ENCODE measurements around the gene PRPSAP1. TPM values are rescaled to one million over a fixed set of nuclear protein-coding genes. Genes with fewer than 3 reads are reported as not detected.

Gene PRPSAP1
- polyA plus RNA-seq, 3 donors: 45.8 to 58.2 (median 51.2) TPM

GRCh38 chr17:76368545-76368944 lies 14.8 kb upstream of the PRPSAP1 start:
- H3K36me3 ChIP-seq (replicated peaks in 1 of 2; ENCODE audit: control insufficient read depth in 1 of 2, insufficient read depth in 2 of 2, low read length in 2 of 2): no peaks in the 10 kb centered on the region
- no peaks in the 10 kb centered on the region for H3K79me2 ChIP-seq (ENCODE audit: insufficient read depth, low read length)
- no peak overlapping the region for H3K4me3 ChIP-seq (replicated peaks in 1 of 3; ENCODE audit: low read depth in 2 of 3, low read length in 3 of 3)
- intact Hi-C loops (cut with micrococcal nuclease): no loop called here
- TF ChIP-seq, protein P1, sequence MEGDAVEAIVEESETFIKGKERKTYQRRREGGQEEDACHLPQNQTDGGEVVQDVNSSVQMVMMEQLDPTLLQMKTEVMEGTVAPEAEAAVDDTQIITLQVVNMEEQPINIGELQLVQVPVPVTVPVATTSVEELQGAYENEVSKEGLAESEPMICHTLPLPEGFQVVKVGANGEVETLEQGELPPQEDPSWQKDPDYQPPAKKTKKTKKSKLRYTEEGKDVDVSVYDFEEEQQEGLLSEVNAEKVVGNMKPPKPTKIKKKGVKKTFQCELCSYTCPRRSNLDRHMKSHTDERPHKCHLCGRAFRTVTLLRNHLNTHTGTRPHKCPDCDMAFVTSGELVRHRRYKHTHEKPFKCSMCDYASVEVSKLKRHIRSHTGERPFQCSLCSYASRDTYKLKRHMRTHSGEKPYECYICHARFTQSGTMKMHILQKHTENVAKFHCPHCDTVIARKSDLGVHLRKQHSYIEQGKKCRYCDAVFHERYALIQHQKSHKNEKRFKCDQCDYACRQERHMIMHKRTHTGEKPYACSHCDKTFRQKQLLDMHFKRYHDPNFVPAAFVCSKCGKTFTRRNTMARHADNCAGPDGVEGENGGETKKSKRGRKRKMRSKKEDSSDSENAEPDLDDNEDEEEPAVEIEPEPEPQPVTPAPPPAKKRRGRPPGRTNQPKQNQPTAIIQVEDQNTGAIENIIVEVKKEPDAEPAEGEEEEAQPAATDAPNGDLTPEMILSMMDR (IDR thresholded peaks at IDR 0.05): no peak
- H3K9me3 ChIP-seq (replicated peaks in 1 of 2; ENCODE audit: control insufficient read depth in 1 of 2, insufficient read depth in 1 of 2, low read length in 2 of 2): no peaks in the 10 kb centered on the region
- Mint-ChIP-seq H3K9me3 (peaks cover 0 to 2% (median 0%) of the 10 kb centered on the region in 7 donors), H3K4me3 (no peak overlapping the region), H3K4me1 (peaks cover under 1% of the 10 kb centered on the region), H3K36me3 (peaks cover 0 to 6% of the 10 kb centered on the region in 2 donors), H3K27me3 (ENCODE audit: low read depth in 3 of 3) (peaks cover 4 to 12% (median 4%) of the 10 kb centered on the region in 3 donors), H3K27ac (no peak overlapping the region)
- no peak overlapping the region for H3K4me2 ChIP-seq (replicated peaks; ENCODE audit: extremely low read depth, low read length, poor library complexity, severe bottlenecking)
- H4K20me1 ChIP-seq (ENCODE audit: insufficient read depth, low read length): no peaks in the 10 kb centered on the region
- no peak overlapping the region for H2AFZ ChIP-seq (ENCODE audit: insufficient read depth, low read depth, low read length, poor library complexity, severe bottlenecking)
- peaks cover 0 to under 1% of the 10 kb centered on the region in 2 donors for H3K4me1 ChIP-seq (ENCODE audit: control insufficient read depth in 1 of 2, insufficient read depth in 2 of 2, low read length in 2 of 2)
- H3K27ac ChIP-seq (ENCODE audit: low read depth in 1 of 2, low read length in 2 of 2): no peak overlapping the region
- no peaks in the 10 kb centered on the region for H3K27me3 ChIP-seq (ENCODE audit: control insufficient read depth in 2 of 2, insufficient read depth in 2 of 2, low read length in 2 of 2)
- no peak overlapping the region for H3K9ac ChIP-seq (ENCODE audit: insufficient read depth, low read length, poor library complexity, severe bottlenecking)
- DNase-seq: no peak
- WGBS (ENCODE audit: insufficient coverage): 100% methylated on average over 6 of the region's 11 CpGs

- H3K9me3 ChIP-seq (replicated peaks in 1 of 2; ENCODE audit: control insufficient read depth in 1 of 2, insufficient read depth in 1 of 2, low read length in 2 of 2): no peaks in the 10 kb centered on the region
- TF ChIP-seq, protein P1 (IDR thresholded peaks at IDR 0.05): no peak
- H3K27me3 Mint-ChIP-seq (ENCODE audit: low read depth in 3 of 3): peaks cover 2 to 14% (median 7%) of the 10 kb centered on the region in 3 donors
- H3K27ac ChIP-seq (ENCODE audit: low read depth in 1 of 2, low read length in 2 of 2): no peak overlapping the region
- H3K36me3 Mint-ChIP-seq: peaks cover 0 to 6% of the 10 kb centered on the region in 2 donors
- no peak overlapping the region for H3K9ac ChIP-seq (ENCODE audit: insufficient read depth, low read length, poor library complexity, severe bottlenecking)
- no peak overlapping the region for H2AFZ ChIP-seq (ENCODE audit: insufficient read depth, low read depth, low read length, poor library complexity, severe bottlenecking)
- no peaks in the 10 kb centered on the region for H3K36me3 ChIP-seq (replicated peaks in 1 of 2; ENCODE audit: control insufficient read depth in 1 of 2, insufficient read depth in 2 of 2, low read length in 2 of 2)
- no peak overlapping the region for H3K27ac Mint-ChIP-seq
- H3K4me1 Mint-ChIP-seq: peaks cover 5% of the 10 kb centered on the region
- WGBS (ENCODE audit: insufficient coverage): 85% methylated on average over 2 of the region's 6 CpGs
- H3K9me3 Mint-ChIP-seq: peaks cover 0 to 2% (median 0%) of the 10 kb centered on the region in 7 donors
- H4K20me1 ChIP-seq (ENCODE audit: insufficient read depth, low read length): no peaks in the 10 kb centered on the region
- H3K79me2 ChIP-seq (ENCODE audit: insufficient read depth, low read length): no peaks in the 10 kb centered on the region
- no peak overlapping the region for H3K4me2 ChIP-seq (replicated peaks; ENCODE audit: extremely low read depth, low read length, poor library complexity, severe bottlenecking)
- no peak overlapping the region for H3K4me3 Mint-ChIP-seq
- intact Hi-C loops (cut with micrococcal nuclease): no loop called here
- DNase-seq: no peak
- H3K4me1 ChIP-seq (ENCODE audit: control insufficient read depth in 1 of 2, insufficient read depth in 2 of 2, low read length in 2 of 2): peaks cover 0 to 9% of the 10 kb centered on the region in 2 donors
- H3K4me3 ChIP-seq (replicated peaks in 1 of 3; ENCODE audit: low read depth in 2 of 3, low read length in 3 of 3): no peak overlapping the region
- H3K27me3 ChIP-seq (ENCODE audit: control insufficient read depth in 2 of 2, insufficient read depth in 2 of 2, low read length in 2 of 2): no peaks in the 10 kb centered on the region
Observed at GRCh38 chr17:76367642-76368041, 13.9 kb upstream of the PRPSAP1 start.
